Thymus (tissue), 14 donors: ENCODE data around the gene TMEM63B. TPM values are rescaled to one million over a fixed set of nuclear protein-coding genes. Genes with fewer than 3 reads are reported as not detected.

ENCODE experiments used
- DNase-seq, 9 donors: peaks; one replicate each; pipeline ENCODE4 v3.0.0-alpha.2; 2013; ENCODE audit warnings: low spot score in 9 of 9, low read depth in 6 of 9, missing footprints in 1 of 9
- H3K27ac ChIP-seq, 2 donors: one replicate each; pipeline ENCODE4 v1.5.1; 2013; ENCODE audit warnings: control low read depth in 1 of 2, low read depth in 1 of 2, low read length in 1 of 2, mild to moderate bottlenecking in 1 of 2, moderate library complexity in 1 of 2
- H3K27me3 ChIP-seq, 2 donors: one replicate each; pipeline ENCODE4 v1.5.1; 2013; ENCODE audit warnings: low read length in 1 of 2; ENCODE audit not compliant: control insufficient read depth in 2 of 2, insufficient read depth in 1 of 2
- H3K36me3 ChIP-seq, 2 donors: one replicate each; pipeline ENCODE4 v1.5.1; 2013; ENCODE audit warnings: low read length in 1 of 2, mild to moderate bottlenecking in 1 of 2, moderate library complexity in 1 of 2; ENCODE audit not compliant: control insufficient read depth in 2 of 2, insufficient read depth in 2 of 2
- H3K4me1 ChIP-seq, 2 donors: one replicate each; pipeline ENCODE4 v1.5.1; 2013; ENCODE audit warnings: low read length in 2 of 2; ENCODE audit not compliant: control insufficient read depth in 2 of 2, insufficient read depth in 2 of 2
- H3K4me3 ChIP-seq, 2 donors: one replicate each; pipeline ENCODE4 v1.5.1; 2013; ENCODE audit warnings: low read length in 2 of 2, control low read depth in 1 of 2, mild to moderate bottlenecking in 1 of 2
- H3K9me3 ChIP-seq, 2 donors: one replicate each; pipeline ENCODE4 v1.5.1; 2013; ENCODE audit warnings: low read length in 1 of 2, mild to moderate bottlenecking in 1 of 2; ENCODE audit not compliant: control insufficient read depth in 2 of 2, insufficient read depth in 1 of 2
- WGBS: extraction: QIAGEN DNeasy Blood & Tissue Kit; methylation state at CpG from one replicate; pipeline ENCODE4 v1.1.7; 2013; 5-methylcytosine and 5-hydroxymethylcytosine counted together
- long read RNA-seq, 10 donors: transcript quantifications; one replicate each; lab custom pipeline, GENCODE V29; 2026
- polyA plus RNA-seq: library from polyadenylated mRNA; stranded (reverse); fragments of 200-250 nt; gene quantifications from one replicate; pipeline ENCODE4 v1.2.3, GENCODE V29; 2013
- total RNA-seq: library from RNA; stranded (reverse); fragments of 120-200 nt; gene quantifications from one replicate; pipeline ENCODE4 v1.2.4, GENCODE V29; 2013
- donor health status: healthy.

TMEM63B gene
- total RNA-seq: 7.5 TPM
- 11.7 TPM for polyA plus RNA-seq
- long read RNA-seq, donor 1: 0 reads
- long read RNA-seq, donor 2: 0 reads
- long read RNA-seq, donor 3, partial matches to known transcripts: 0 of 2 reads
- long read RNA-seq, donor 3, other reads (novel, unspliced or antisense): 0 of 2 reads
- long read RNA-seq, donor 4: 0 reads
- long read RNA-seq, donor 5: 0 reads
- long read RNA-seq, donor 6: 0 reads
- long read RNA-seq, donor 7, partial matches to known transcripts: 0 of 1 reads
- long read RNA-seq, donor 7, other reads (novel, unspliced or antisense): 0 of 1 reads
- long read RNA-seq, donor 8: 0 reads
- long read RNA-seq, donor 9: 0 reads
- long read RNA-seq, donor 10: 0 reads

GRCh38 chr6:44127186-44128019, at the start of gene TMEM63B, which contains the start of gene MRPL14:
TMEM63B (plus strand) TSS chr6:44127554; CDS start chr6:44134585, 7,031 bp downstream.
MRPL14 (minus strand) TSS chr6:44127452; CDS start chr6:44116611, 10,841 bp downstream.
- peak within 1 kb of the TSS; percentile 88 to 95 for H3K4me3 ChIP-seq
- H3K36me3 ChIP-seq: peaks cover 0 to 7% of the 10 kb centered on the region in 2 donors
- peaks cover 30 to 50% of the 10 kb centered on the region in 2 donors for H3K4me1 ChIP-seq
- DNase-seq: peak in 8 of 9 donors; percentile 74 to 94 (median 84)
- peaks cover 0 to 6% of the 10 kb centered on the region in 2 donors for H3K9me3 ChIP-seq
- H3K27me3 ChIP-seq: peaks cover 0 to 11% of the 10 kb centered on the region in 2 donors
- under 1% methylated on average over 78 of the region's 80 CpGs for WGBS
- peak within 1 kb of the TSS; percentile 83 to 89 for H3K27ac ChIP-seq

GRCh38 chr6:44078219-44078826, 49.0 kb upstream of the TMEM63B start:
- Histone ChIP-seq H3K9me3 (peaks cover 0 to 7% of the 10 kb centered on the region in 2 donors), H3K27ac (no peak overlapping the region), H3K4me1 (peaks cover 7 to 39% of the 10 kb centered on the region in 2 donors), H3K27me3 (peaks cover 19 to 33% of the 10 kb centered on the region in 2 donors), H3K4me3 (no peak overlapping the region), H3K36me3 (no peaks in the 10 kb centered on the region)
- WGBS: 98% methylated on average over 6 of the region's 6 CpGs
- DNase-seq: no peak

- H3K4me1 ChIP-seq: peaks cover 3 to 33% of the 10 kb centered on the region in 2 donors
- H3K27ac ChIP-seq: no peak overlapping the region
- peak; percentile 47 to 89 (median 75) for DNase-seq
- H3K27me3 ChIP-seq: peaks cover 19 to 30% of the 10 kb centered on the region in 2 donors
- WGBS: 40% methylated on average over 8 of the region's 8 CpGs
- no peaks in the 10 kb centered on the region for H3K36me3 ChIP-seq
- H3K9me3 ChIP-seq: peaks cover 0 to 4% of the 10 kb centered on the region in 2 donors
- H3K4me3 ChIP-seq: no peak overlapping the region
Measured at GRCh38 chr6:44078827-44079671, 48.3 kb upstream of the TMEM63B start.

- Histone ChIP-seq H3K4me1 (peaks cover 0 to 26% of the 10 kb centered on the region in 2 donors), H3K27me3 (peaks cover 19 to 30% of the 10 kb centered on the region in 2 donors), H3K27ac (no peak overlapping the region), H3K9me3 (no peaks in the 10 kb centered on the region), H3K4me3 (no peak overlapping the region), H3K36me3 (no peaks in the 10 kb centered on the region)
- DNase-seq: no peak
- WGBS: over 99% methylated on average over 3 of the region's 3 CpGs
Measured at GRCh38 chr6:44079672-44080071, 47.7 kb upstream of the TMEM63B start.

GRCh38 chr6:44080561-44081521, 46.5 kb upstream of the TMEM63B start:
- DNase-seq: no peak
- Histone ChIP-seq H3K4me3 (no peak overlapping the region), H3K9me3 (no peaks in the 10 kb centered on the region), H3K4me1 (peaks cover 0 to 17% of the 10 kb centered on the region in 2 donors), H3K36me3 (no peaks in the 10 kb centered on the region), H3K27ac (no peak overlapping the region), H3K27me3 (peaks cover 17 to 21% of the 10 kb centered on the region in 2 donors)
- WGBS: 87% methylated on average over 11 of the region's 11 CpGs

- no peak for DNase-seq
- peaks cover 0 to 12% of the 10 kb centered on the region in 2 donors for H3K4me1 ChIP-seq
- 97% methylated on average over 6 of the region's 6 CpGs for WGBS
- no peaks in the 10 kb centered on the region for H3K36me3 ChIP-seq
- H3K27me3 ChIP-seq: peaks cover 11 to 13% of the 10 kb centered on the region in 2 donors
- H3K4me3 ChIP-seq: no peak overlapping the region
- no peak overlapping the region for H3K27ac ChIP-seq
- H3K9me3 ChIP-seq: no peaks in the 10 kb centered on the region
Measured at GRCh38 chr6:44081753-44082152, 45.6 kb upstream of the TMEM63B start.

- H3K36me3 ChIP-seq: no peaks in the 10 kb centered on the region
- peaks cover under 1 to 3% of the 10 kb centered on the region in 2 donors for H3K27me3 ChIP-seq
- no peak for DNase-seq
- H3K27ac ChIP-seq: no peak overlapping the region
- no peak overlapping the region for H3K4me3 ChIP-seq
- no peaks in the 10 kb centered on the region for H3K9me3 ChIP-seq
- peaks cover 0 to 12% of the 10 kb centered on the region in 2 donors for H3K4me1 ChIP-seq
- WGBS: 82% methylated on average over 8 of the region's 8 CpGs
Measured at GRCh38 chr6:44082872-44083321, 44.5 kb upstream of the TMEM63B start.
